Kidney (tissue), 14 donors: ENCODE measurements around the gene STEAP4. TPM values are rescaled to one million over a fixed set of nuclear protein-coding genes. Genes with fewer than 3 reads are reported as not detected.

Experiments
- DNase-seq, 5 donors: peaks; one replicate each; pipeline ENCODE4 v3.0.0-alpha.2; 2013 to 2020
- FAIRE-seq: peaks from 2 replicates; lab custom pipeline; 2012; peaks lifted over from hg19 to GRCh38; lab: Jason Lieb, UNC
- H3K27ac ChIP-seq, 2 donors: one replicate each; pipeline ENCODE4 v1.7.0; 2013; ENCODE audit warnings: low read depth in 2 of 2, low read length in 2 of 2, inconsistent platforms in 1 of 2
- H3K27me3 ChIP-seq: one replicate; pipeline ENCODE4 v1.7.1; 2013; ENCODE audit warnings: low read length, inconsistent platforms; ENCODE audit not compliant: control insufficient read depth, insufficient read depth
- H3K36me3 ChIP-seq, 3 donors: one replicate each; pipeline versions ENCODE4 v1.7.0 to v1.7.1; 2013; ENCODE audit warnings: low read length in 3 of 3, control low read depth in 1 of 3, inconsistent platforms in 1 of 3; ENCODE audit not compliant: insufficient read depth in 3 of 3, control insufficient read depth in 2 of 3
- H3K4me1 ChIP-seq, 3 donors: one replicate each; pipeline versions ENCODE4 v1.7.0 to v1.7.1; 2013; ENCODE audit warnings: low read length in 3 of 3, inconsistent platforms in 1 of 3, low read depth in 1 of 3; ENCODE audit not compliant: control insufficient read depth in 2 of 3, insufficient read depth in 2 of 3
- H3K4me3 ChIP-seq, 3 donors: one replicate each; pipeline versions ENCODE4 v1.7.0 to v1.8.1; 2013; ENCODE audit warnings: low read length in 3 of 3, control low read depth in 1 of 3, inconsistent platforms in 1 of 3
- H3K9ac ChIP-seq, 3 donors: one replicate each; pipeline versions ENCODE4 v1.7.0 to v1.7.1; 2013; ENCODE audit warnings: low read length in 3 of 3, control low read depth in 1 of 3, inconsistent platforms in 1 of 3
- H3K9me3 ChIP-seq, 3 donors: one replicate each; pipeline versions ENCODE4 v1.7.0 to v1.7.1; 2013; ENCODE audit warnings: low read length in 3 of 3, control low read depth in 1 of 3, inconsistent platforms in 1 of 3; ENCODE audit not compliant: control insufficient read depth in 2 of 3, insufficient read depth in 1 of 3
- intact Hi-C: fragments of 100-400 bp; cut with DNase I; formaldehyde crosslinking; loops from one replicate; pipeline ENCODE4 v1.11.1; 2022
- polyA plus RNA-seq: library from polyadenylated mRNA; stranded (reverse); fragments of 350-450 nt; fragmentation: Illumina TruSeq; extraction: RNeasy Lipid Tissue Mini Kit (QIAGEN cat#74804); gene quantifications from one replicate; pipeline ENCODE4 v1.2.3, GENCODE V29; 2014; ENCODE audit warnings: low read depth, low replicate concordance; ENCODE audit not compliant: insufficient read depth
- total RNA-seq: library from RNA; stranded (reverse); fragmentation: NEBNext Ultra II Directional; extraction: Animal tissue kit (Norgen Biotek cat#: 25700); gene quantifications from one replicate; pipeline ENCODE4 v1.2.1, GENCODE V29; 2021
- TF ChIP-seq, protein P1 (sequence below): IDR thresholded peaks from 3 replicates; pipeline ENCODE4 v1.5.1; 2012; ENCODE audit warnings: mild to moderate bottlenecking, moderate library complexity, borderline replicate concordance; ENCODE audit not compliant: insufficient read depth; ENCODE audit errors: extremely low read depth
- donor health status: control.
- donor health status: control.
- donor health status: control.
- donor health status: control.
- donor health status: control.
- donor health status: DM: yes; HTN: yes; CAD: no.
- donor health status: Normal renal cell carcinoma (clear cell type).

STEAP4 gene
- total and polyA plus RNA-seq, 2 donors from 2014 or later: 3.4 to 80.2 TPM

DNA sequence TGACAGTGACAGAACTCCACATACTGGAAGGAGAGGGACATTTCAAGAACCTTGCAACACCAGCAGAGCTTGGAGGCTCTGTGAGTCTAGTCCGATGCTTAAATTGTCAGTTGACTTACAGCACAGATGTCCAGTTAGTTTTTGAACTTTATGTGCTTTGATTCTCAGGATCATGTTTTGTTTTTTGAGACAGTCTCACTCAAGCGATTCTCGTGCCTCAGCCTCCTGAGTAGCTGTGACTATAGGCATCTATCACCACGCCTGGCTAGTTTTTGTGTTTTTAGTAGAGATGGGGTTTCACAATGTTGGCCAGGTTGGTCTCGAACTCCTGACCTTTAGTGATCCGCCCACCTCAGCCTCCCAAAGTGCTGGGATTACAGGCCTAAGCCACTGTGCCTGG, 31.8 kb upstream of the STEAP4 start:
- FAIRE-seq: no peak

GRCh38 chr7:88337572-88337971, 30.9 kb upstream of the STEAP4 start:
- H3K4me1 ChIP-seq: no peaks in the 10 kb centered on the region
- DNase-seq: no peak
- no peaks in the 10 kb centered on the region for H3K27me3 ChIP-seq
- no peaks in the 10 kb centered on the region for H3K36me3 ChIP-seq
- H3K9me3 ChIP-seq: no peaks in the 10 kb centered on the region
- no peak overlapping the region for H3K27ac ChIP-seq
- no peak overlapping the region for H3K4me3 ChIP-seq
- intact Hi-C loops: no loop called here
- H3K9ac ChIP-seq: no peak overlapping the region
- TF ChIP-seq, protein P1, sequence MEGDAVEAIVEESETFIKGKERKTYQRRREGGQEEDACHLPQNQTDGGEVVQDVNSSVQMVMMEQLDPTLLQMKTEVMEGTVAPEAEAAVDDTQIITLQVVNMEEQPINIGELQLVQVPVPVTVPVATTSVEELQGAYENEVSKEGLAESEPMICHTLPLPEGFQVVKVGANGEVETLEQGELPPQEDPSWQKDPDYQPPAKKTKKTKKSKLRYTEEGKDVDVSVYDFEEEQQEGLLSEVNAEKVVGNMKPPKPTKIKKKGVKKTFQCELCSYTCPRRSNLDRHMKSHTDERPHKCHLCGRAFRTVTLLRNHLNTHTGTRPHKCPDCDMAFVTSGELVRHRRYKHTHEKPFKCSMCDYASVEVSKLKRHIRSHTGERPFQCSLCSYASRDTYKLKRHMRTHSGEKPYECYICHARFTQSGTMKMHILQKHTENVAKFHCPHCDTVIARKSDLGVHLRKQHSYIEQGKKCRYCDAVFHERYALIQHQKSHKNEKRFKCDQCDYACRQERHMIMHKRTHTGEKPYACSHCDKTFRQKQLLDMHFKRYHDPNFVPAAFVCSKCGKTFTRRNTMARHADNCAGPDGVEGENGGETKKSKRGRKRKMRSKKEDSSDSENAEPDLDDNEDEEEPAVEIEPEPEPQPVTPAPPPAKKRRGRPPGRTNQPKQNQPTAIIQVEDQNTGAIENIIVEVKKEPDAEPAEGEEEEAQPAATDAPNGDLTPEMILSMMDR: no peak
- no peak for FAIRE-seq

More for the DNA sequence above, 31.8 kb upstream of the STEAP4 start:
- Histone ChIP-seq H3K27ac (no peak overlapping the region), H3K27me3 (no peaks in the 10 kb centered on the region), H3K9me3 (no peaks in the 10 kb centered on the region), H3K4me1 (no peaks in the 10 kb centered on the region), H3K9ac (no peak overlapping the region), H3K4me3 (no peak overlapping the region), H3K36me3 (no peaks in the 10 kb centered on the region)
- peak in 2 of 5 donors; percentile 22 to 60 for DNase-seq
- intact Hi-C loops: no loop called here
- TF ChIP-seq, protein P1: no peak

- intact Hi-C loops: no loop called here
- DNase-seq: no peak
- H3K9me3 ChIP-seq: no peaks in the 10 kb centered on the region
- H3K27ac ChIP-seq: no peak overlapping the region
- no peaks in the 10 kb centered on the region for H3K36me3 ChIP-seq
- H3K4me3 ChIP-seq: no peak overlapping the region
- TF ChIP-seq, protein P1: no peak
- FAIRE-seq: no peak
- no peaks in the 10 kb centered on the region for H3K27me3 ChIP-seq
- H3K9ac ChIP-seq: no peak overlapping the region
- H3K4me1 ChIP-seq: no peaks in the 10 kb centered on the region
Observed at GRCh38 chr7:88331322-88331721, 24.6 kb upstream of the STEAP4 start.
